OCI-LY3 (cell line): ENCODE results near the gene ADGRD1.

Source experiments
- H2AFZ ChIP-seq: fragments of 200-600, 300-600 bp; shearing (Covaris generic); 2 replicates; pipeline ENCODE4 v1.6.0; 2014; ENCODE audit warnings: antibody characterized with exemption, low read depth, low read length
- H3K27ac ChIP-seq: fragments of 200-600, 300-600 bp; sonication (generic); 2 replicates; pipeline ENCODE4 v1.5.1; 2014; ENCODE audit warnings: mild to moderate bottlenecking, low read length, moderate library complexity, mixed read lengths
- H3K27me3 ChIP-seq: fragments of 200-600, 300-600 bp; sonication (generic); 2 replicates; pipeline ENCODE4 v1.6.1; 2014; ENCODE audit warnings: low read depth, low read length, mixed read lengths
- H3K36me3 ChIP-seq: fragments of 200-600, 300-600 bp; sonication (generic); replicated peaks from 2 replicates; pipeline ENCODE3; 2014; ENCODE audit warnings: low read depth, low read length, mixed read lengths
- H3K4me1 ChIP-seq: fragments of 300-600, 200-600 bp; sonication (generic); 2 replicates; pipeline ENCODE4 v1.6.1; 2014; ENCODE audit warnings: low read length, mixed read lengths
- H3K4me2 ChIP-seq: fragments of 200-600, 300-600 bp; sonication (generic); 2 replicates; pipeline ENCODE4 v1.6.1; 2014; ENCODE audit warnings: low read length, mixed read lengths
- H3K4me3 ChIP-seq: fragments of 300-600, 200-600 bp; sonication (generic); 2 replicates; pipeline ENCODE4 v1.5.1; 2014; ENCODE audit warnings: antibody characterized with exemption, mild to moderate bottlenecking, low read length, moderate library complexity
- H3K79me2 ChIP-seq: fragments of 300-600, 200-600 bp; shearing (Covaris generic); 2 replicates; pipeline ENCODE4 v1.6.1; 2014; ENCODE audit warnings: mild to moderate bottlenecking, low read length, mixed read lengths
- H3K9ac ChIP-seq: fragments of 300-600, 200-600 bp; shearing (Covaris generic); 2 replicates; pipeline ENCODE4 v1.6.0; 2014; ENCODE audit warnings: mild to moderate bottlenecking, low read length, moderate library complexity
- H3K9me3 ChIP-seq: fragments of 200-600, 300-600 bp; shearing (Covaris generic); 2 replicates; pipeline ENCODE4 v1.6.1; 2014; ENCODE audit warnings: low read length, mixed read lengths; ENCODE audit not compliant: insufficient read depth
- H4K20me1 ChIP-seq: fragments of 200-600, 300-600 bp; sonication (generic); 2 replicates; pipeline ENCODE4 v1.6.1; 2016; ENCODE audit warnings: low read length, mixed read lengths; ENCODE audit not compliant: insufficient read depth
- CTCF ChIP-seq: fragments of 200-600, 300-600 bp; sonication (generic); IDR thresholded peaks from 2 replicates; pipeline ENCODE4 v1.5.1; 2014; ENCODE audit warnings: antibody characterized with exemption, low read length, low read depth
- EZH2phosphoT487 ChIP-seq: fragments of 200-600 bp; shearing (Covaris generic); IDR thresholded peaks from 2 replicates; pipeline ENCODE4 v1.6.1; 2018; ENCODE audit warnings: antibody characterized with exemption, mixed run types, low read depth

The ADGRD1 gene

GRCh38 chr12:131076296-131076695 is 122.6 kb downstream of the ADGRD1 start:
- Histone ChIP-seq H4K20me1 (no peaks in the 10 kb centered on the region), H3K27me3 (peaks cover 5% of the 10 kb centered on the region; the same call in 1 of the 2 replicates), H3K36me3 (no peaks in the 10 kb centered on the region), H3K27ac (no peak overlapping the region), H3K4me3 (no peak overlapping the region), H3K79me2 (no peaks in the 10 kb centered on the region), H3K9ac (no peak overlapping the region), H3K4me1 (no peaks in the 10 kb centered on the region), H2AFZ (no peak overlapping the region), H3K4me2 (no peak overlapping the region), H3K9me3 (no peaks in the 10 kb centered on the region)
- no peak for TF ChIP-seq EZH2phosphoT487
- no peak for TF ChIP-seq CTCF

- H4K20me1 ChIP-seq: no peaks in the 10 kb centered on the region
- H3K4me3 ChIP-seq: no peak overlapping the region
- peaks cover 5% of the 10 kb centered on the region; the same call in 1 of the 2 replicates for H3K27me3 ChIP-seq
- no peak overlapping the region for H2AFZ ChIP-seq
- no peak for TF ChIP-seq EZH2phosphoT487
- TF ChIP-seq CTCF: no peak
- no peaks in the 10 kb centered on the region for H3K9me3 ChIP-seq
- no peaks in the 10 kb centered on the region for H3K79me2 ChIP-seq
- H3K9ac ChIP-seq: no peak overlapping the region
- no peak overlapping the region for H3K4me2 ChIP-seq
- no peak overlapping the region for H3K27ac ChIP-seq
- H3K36me3 ChIP-seq: no peaks in the 10 kb centered on the region
- H3K4me1 ChIP-seq: no peaks in the 10 kb centered on the region
Measured at GRCh38 chr12:131076791-131077747, 123.4 kb downstream of the ADGRD1 start.

- H4K20me1 ChIP-seq: no peaks in the 10 kb centered on the region
- H3K36me3 ChIP-seq: no peaks in the 10 kb centered on the region
- no peak overlapping the region for H3K27ac ChIP-seq
- H3K27me3 ChIP-seq: peaks cover 5% of the 10 kb centered on the region; the same call in 1 of the 2 replicates
- H3K9me3 ChIP-seq: no peaks in the 10 kb centered on the region
- no peak for TF ChIP-seq EZH2phosphoT487
- TF ChIP-seq CTCF: no peak
- no peak overlapping the region for H3K9ac ChIP-seq
- no peak overlapping the region for H2AFZ ChIP-seq
- H3K79me2 ChIP-seq: no peaks in the 10 kb centered on the region
- no peak overlapping the region for H3K4me3 ChIP-seq
- H3K4me2 ChIP-seq: no peak overlapping the region
- H3K4me1 ChIP-seq: no peaks in the 10 kb centered on the region
Measured at GRCh38 chr12:131077931-131078391, 124.3 kb downstream of the ADGRD1 start.

- Histone ChIP-seq H3K4me3 (no peak overlapping the region), H3K27me3 (peaks cover 5% of the 10 kb centered on the region; the same call in 1 of the 2 replicates), H3K4me2 (no peak overlapping the region), H3K9me3 (no peaks in the 10 kb centered on the region), H4K20me1 (no peaks in the 10 kb centered on the region), H3K36me3 (no peaks in the 10 kb centered on the region), H2AFZ (no peak overlapping the region), H3K79me2 (no peaks in the 10 kb centered on the region), H3K27ac (no peak overlapping the region), H3K9ac (no peak overlapping the region), H3K4me1 (no peaks in the 10 kb centered on the region)
- TF ChIP-seq EZH2phosphoT487: no peak
- TF ChIP-seq CTCF: no peak
Measured at GRCh38 chr12:131082290-131083194, 128.8 kb downstream of the ADGRD1 start.
